ENCODE measurements around the gene PSMD6.

GRCh38 chr3:63973406-63973805 is 49.9 kb downstream of the PSMD6 start:
- no peak for TF ChIP-seq POLR2A (IDR thresholded peaks at IDR 0.05)
- no peak for TF ChIP-seq CTCF (IDR thresholded peaks at IDR 0.05)
- TF ChIP-seq POLR2AphosphoS5 (IDR thresholded peaks at IDR 0.05) = no peak

Data from breast epithelium (tissue), 3 donors.